ENCODE measurements around the gene CDK5. TPM values are rescaled to one million over a fixed set of nuclear protein-coding genes. Genes with fewer than 3 reads are reported as not detected.

CDK5 gene
- total and polyA plus RNA-seq, 9 of the 15 experiments (the other 6 are each of a cell fraction or from before 2014, with no cell fraction given), result 3.2 to 38.0 (median 27.5) TPM

DNA sequence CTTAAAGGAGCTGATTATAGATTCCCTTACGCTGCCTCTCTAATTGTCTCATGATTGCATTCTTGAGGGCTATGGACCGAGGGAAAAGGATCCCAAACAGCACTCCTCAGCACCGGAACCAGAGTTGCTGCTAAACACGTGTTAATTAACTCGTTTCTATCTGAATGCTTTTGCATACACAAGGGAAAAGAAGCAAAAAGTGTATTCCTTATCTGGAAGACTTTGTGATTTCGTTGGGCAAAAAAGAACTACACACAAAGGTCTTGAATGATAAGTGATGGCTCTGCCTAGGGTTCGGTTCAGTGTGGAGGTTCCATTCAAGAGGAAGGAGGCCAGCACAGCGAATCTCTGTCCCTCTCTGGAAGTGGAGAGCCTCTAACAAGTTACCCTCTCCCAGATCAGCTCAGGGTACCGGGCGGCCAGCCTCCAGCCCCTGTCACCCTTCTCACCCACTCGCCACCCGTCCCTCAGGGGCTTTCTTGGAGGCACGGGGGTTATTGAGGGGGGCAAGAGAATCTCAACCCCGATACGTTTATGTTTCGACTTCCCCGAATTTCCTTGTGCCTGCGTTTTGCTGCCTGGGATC lies 1.2 kb upstream of the CDK5 start (continued):
- TF ChIP-seq, protein P1, sequence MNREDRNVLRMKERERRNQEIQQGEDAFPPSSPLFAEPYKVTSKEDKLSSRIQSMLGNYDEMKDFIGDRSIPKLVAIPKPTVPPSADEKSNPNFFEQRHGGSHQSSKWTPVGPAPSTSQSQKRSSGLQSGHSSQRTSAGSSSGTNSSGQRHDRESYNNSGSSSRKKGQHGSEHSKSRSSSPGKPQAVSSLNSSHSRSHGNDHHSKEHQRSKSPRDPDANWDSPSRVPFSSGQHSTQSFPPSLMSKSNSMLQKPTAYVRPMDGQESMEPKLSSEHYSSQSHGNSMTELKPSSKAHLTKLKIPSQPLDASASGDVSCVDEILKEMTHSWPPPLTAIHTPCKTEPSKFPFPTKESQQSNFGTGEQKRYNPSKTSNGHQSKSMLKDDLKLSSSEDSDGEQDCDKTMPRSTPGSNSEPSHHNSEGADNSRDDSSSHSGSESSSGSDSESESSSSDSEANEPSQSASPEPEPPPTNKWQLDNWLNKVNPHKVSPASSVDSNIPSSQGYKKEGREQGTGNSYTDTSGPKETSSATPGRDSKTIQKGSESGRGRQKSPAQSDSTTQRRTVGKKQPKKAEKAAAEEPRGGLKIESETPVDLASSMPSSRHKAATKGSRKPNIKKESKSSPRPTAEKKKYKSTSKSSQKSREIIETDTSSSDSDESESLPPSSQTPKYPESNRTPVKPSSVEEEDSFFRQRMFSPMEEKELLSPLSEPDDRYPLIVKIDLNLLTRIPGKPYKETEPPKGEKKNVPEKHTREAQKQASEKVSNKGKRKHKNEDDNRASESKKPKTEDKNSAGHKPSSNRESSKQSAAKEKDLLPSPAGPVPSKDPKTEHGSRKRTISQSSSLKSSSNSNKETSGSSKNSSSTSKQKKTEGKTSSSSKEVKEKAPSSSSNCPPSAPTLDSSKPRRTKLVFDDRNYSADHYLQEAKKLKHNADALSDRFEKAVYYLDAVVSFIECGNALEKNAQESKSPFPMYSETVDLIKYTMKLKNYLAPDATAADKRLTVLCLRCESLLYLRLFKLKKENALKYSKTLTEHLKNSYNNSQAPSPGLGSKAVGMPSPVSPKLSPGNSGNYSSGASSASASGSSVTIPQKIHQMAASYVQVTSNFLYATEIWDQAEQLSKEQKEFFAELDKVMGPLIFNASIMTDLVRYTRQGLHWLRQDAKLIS (CRISPR knock-in tag; IDR thresholded peaks at IDR 0.05), result peak; percentile 63; the same call in 1 of the 2 replicates
- TF ChIP-seq, protein P2, sequence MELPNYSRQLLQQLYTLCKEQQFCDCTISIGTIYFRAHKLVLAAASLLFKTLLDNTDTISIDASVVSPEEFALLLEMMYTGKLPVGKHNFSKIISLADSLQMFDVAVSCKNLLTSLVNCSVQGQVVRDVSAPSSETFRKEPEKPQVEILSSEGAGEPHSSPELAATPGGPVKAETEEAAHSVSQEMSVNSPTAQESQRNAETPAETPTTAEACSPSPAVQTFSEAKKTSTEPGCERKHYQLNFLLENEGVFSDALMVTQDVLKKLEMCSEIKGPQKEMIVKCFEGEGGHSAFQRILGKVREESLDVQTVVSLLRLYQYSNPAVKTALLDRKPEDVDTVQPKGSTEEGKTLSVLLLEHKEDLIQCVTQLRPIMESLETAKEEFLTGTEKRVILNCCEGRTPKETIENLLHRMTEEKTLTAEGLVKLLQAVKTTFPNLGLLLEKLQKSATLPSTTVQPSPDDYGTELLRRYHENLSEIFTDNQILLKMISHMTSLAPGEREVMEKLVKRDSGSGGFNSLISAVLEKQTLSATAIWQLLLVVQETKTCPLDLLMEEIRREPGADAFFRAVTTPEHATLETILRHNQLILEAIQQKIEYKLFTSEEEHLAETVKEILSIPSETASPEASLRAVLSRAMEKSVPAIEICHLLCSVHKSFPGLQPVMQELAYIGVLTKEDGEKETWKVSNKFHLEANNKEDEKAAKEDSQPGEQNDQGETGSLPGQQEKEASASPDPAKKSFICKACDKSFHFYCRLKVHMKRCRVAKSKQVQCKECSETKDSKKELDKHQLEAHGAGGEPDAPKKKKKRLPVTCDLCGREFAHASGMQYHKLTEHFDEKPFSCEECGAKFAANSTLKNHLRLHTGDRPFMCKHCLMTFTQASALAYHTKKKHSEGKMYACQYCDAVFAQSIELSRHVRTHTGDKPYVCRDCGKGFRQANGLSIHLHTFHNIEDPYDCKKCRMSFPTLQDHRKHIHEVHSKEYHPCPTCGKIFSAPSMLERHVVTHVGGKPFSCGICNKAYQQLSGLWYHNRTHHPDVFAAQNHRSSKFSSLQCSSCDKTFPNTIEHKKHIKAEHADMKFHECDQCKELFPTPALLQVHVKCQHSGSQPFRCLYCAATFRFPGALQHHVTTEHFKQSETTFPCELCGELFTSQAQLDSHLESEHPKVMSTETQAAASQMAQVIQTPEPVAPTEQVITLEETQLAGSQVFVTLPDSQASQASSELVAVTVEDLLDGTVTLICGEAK (IDR thresholded peaks at IDR 0.05), result peak; percentile 61
- TF ChIP-seq, protein P2 (CRISPR knock-in tag; IDR thresholded peaks at IDR 0.05), result no peak
- peak; percentile 42; the same call in 1 of the 2 replicates for TF ChIP-seq KAT7 (CRISPR knock-in tag; IDR thresholded peaks at IDR 0.05; ENCODE audit: borderline replicate concordance)
- TF ChIP-seq ZC3H4 (CRISPR knock-in tag; IDR thresholded peaks at IDR 0.05; ENCODE audit: borderline replicate concordance), result no peak
- TF ChIP-seq FOXP1 (CRISPR knock-in tag; IDR thresholded peaks at IDR 0.05), result peak; percentile 24; the same call in 1 of the 2 replicates
- TF ChIP-seq, protein P3, sequence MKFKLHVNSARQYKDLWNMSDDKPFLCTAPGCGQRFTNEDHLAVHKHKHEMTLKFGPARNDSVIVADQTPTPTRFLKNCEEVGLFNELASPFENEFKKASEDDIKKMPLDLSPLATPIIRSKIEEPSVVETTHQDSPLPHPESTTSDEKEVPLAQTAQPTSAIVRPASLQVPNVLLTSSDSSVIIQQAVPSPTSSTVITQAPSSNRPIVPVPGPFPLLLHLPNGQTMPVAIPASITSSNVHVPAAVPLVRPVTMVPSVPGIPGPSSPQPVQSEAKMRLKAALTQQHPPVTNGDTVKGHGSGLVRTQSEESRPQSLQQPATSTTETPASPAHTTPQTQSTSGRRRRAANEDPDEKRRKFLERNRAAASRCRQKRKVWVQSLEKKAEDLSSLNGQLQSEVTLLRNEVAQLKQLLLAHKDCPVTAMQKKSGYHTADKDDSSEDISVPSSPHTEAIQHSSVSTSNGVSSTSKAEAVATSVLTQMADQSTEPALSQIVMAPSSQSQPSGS (CRISPR knock-in tag; IDR thresholded peaks at IDR 0.05), result no peak

Data from K562 (cell line).